ENCODE measurements around the gene RGPD6. TPM values are rescaled to one million over a fixed set of nuclear protein-coding genes. Genes with fewer than 3 reads are reported as not detected.
"Not testable (repeated sequence)": the region's sequence is repeated elsewhere in the genome, so short reads cannot be mapped to it uniquely, and the experiment has no call there.

RGPD6 gene
- total RNA-seq = 100 to 1,000 TPM; 127 to 183 TPM

- not testable (repeated sequence) for H3K4me1 ChIP-seq (ENCODE audit: control insufficient read depth in 1 of 2, low read depth in 2 of 2); H3K9me3 ChIP-seq; DNase-seq (ENCODE audit: low spot score); H3K27ac ChIP-seq; H3K36me3 ChIP-seq; H3K27me3 ChIP-seq (replicated peaks; ENCODE audit: insufficient read depth); H3K4me3 ChIP-seq
- ATAC-seq (ENCODE audit: insufficient number of reproducible peaks, low FRiP score, low read depth) = peak; percentile 98
These were observed at the start of gene RGPD6 for GRCh38 chr2:110576763-110577416. Gene RGPD6, minus strand, starts transcription at chr2:110577222. Its CDS starts 198 bp downstream, at chr2:110577024.

- H3K36me3 ChIP-seq; H3K27ac ChIP-seq; H3K27me3 ChIP-seq (replicated peaks; ENCODE audit: insufficient read depth); H3K4me3 ChIP-seq; H3K9me3 ChIP-seq; DNase-seq (ENCODE audit: low spot score); H3K4me1 ChIP-seq (ENCODE audit: control insufficient read depth in 1 of 2, low read depth in 2 of 2); ATAC-seq (ENCODE audit: insufficient number of reproducible peaks, low FRiP score, low read depth): not testable (repeated sequence)
These were observed 42.4 kb upstream of the RGPD6 start for GRCh38 chr2:110619326-110619939.

GRCh38 chr2:110613927-110614326 is 36.9 kb upstream of the RGPD6 start:
- ATAC-seq (ENCODE audit: insufficient number of reproducible peaks, low FRiP score, low read depth); H3K4me1 ChIP-seq (ENCODE audit: control insufficient read depth in 1 of 2, low read depth in 2 of 2); DNase-seq (ENCODE audit: low spot score); H3K27me3 ChIP-seq (replicated peaks; ENCODE audit: insufficient read depth); H3K27ac ChIP-seq; H3K4me3 ChIP-seq; H3K9me3 ChIP-seq; H3K36me3 ChIP-seq: not testable (repeated sequence)

GRCh38 chr2:110610613-110611250 is 33.7 kb upstream of the RGPD6 start:
- not testable (repeated sequence) for H3K4me3 ChIP-seq; H3K36me3 ChIP-seq; H3K4me1 ChIP-seq (ENCODE audit: control insufficient read depth in 1 of 2, low read depth in 2 of 2); DNase-seq (ENCODE audit: low spot score); H3K27me3 ChIP-seq (replicated peaks; ENCODE audit: insufficient read depth); ATAC-seq (ENCODE audit: insufficient number of reproducible peaks, low FRiP score, low read depth); H3K9me3 ChIP-seq; H3K27ac ChIP-seq

GRCh38 chr2:110609843-110610612 is 33.0 kb upstream of the RGPD6 start:
- not testable (repeated sequence) for H3K4me1 ChIP-seq (ENCODE audit: control insufficient read depth in 1 of 2, low read depth in 2 of 2); ATAC-seq (ENCODE audit: insufficient number of reproducible peaks, low FRiP score, low read depth); H3K27ac ChIP-seq; H3K9me3 ChIP-seq; DNase-seq (ENCODE audit: low spot score); H3K36me3 ChIP-seq; H3K27me3 ChIP-seq (replicated peaks; ENCODE audit: insufficient read depth)
- H3K4me3 ChIP-seq = peak overlapping the region; percentile 36

- H3K9me3 ChIP-seq; DNase-seq (ENCODE audit: low spot score); H3K36me3 ChIP-seq; ATAC-seq (ENCODE audit: insufficient number of reproducible peaks, low FRiP score, low read depth); H3K27me3 ChIP-seq (replicated peaks; ENCODE audit: insufficient read depth); H3K4me3 ChIP-seq; H3K27ac ChIP-seq; H3K4me1 ChIP-seq (ENCODE audit: control insufficient read depth in 1 of 2, low read depth in 2 of 2): not testable (repeated sequence)
These were observed 31.9 kb upstream of the RGPD6 start for GRCh38 chr2:110608788-110609502.

GRCh38 chr2:110605057-110605456 is 28.0 kb upstream of the RGPD6 start:
- DNase-seq (ENCODE audit: low spot score); H3K36me3 ChIP-seq; H3K27ac ChIP-seq; H3K27me3 ChIP-seq (replicated peaks; ENCODE audit: insufficient read depth); H3K4me1 ChIP-seq (ENCODE audit: control insufficient read depth in 1 of 2, low read depth in 2 of 2); H3K4me3 ChIP-seq; H3K9me3 ChIP-seq; ATAC-seq (ENCODE audit: insufficient number of reproducible peaks, low FRiP score, low read depth): not testable (repeated sequence)

- not testable (repeated sequence) for H3K27ac ChIP-seq
These were observed 27.0 kb upstream of the RGPD6 start for GRCh38 chr2:110603917-110604591.

GRCh38 chr2:110602139-110602538 is 25.1 kb upstream of the RGPD6 start:
- H3K27ac ChIP-seq; ATAC-seq (ENCODE audit: insufficient number of reproducible peaks, low FRiP score, low read depth); H3K4me3 ChIP-seq; H3K4me1 ChIP-seq (ENCODE audit: control insufficient read depth in 1 of 2, low read depth in 2 of 2); H3K27me3 ChIP-seq (replicated peaks; ENCODE audit: insufficient read depth); H3K36me3 ChIP-seq; H3K9me3 ChIP-seq; DNase-seq (ENCODE audit: low spot score): not testable (repeated sequence)

More at GRCh38 chr2:110603917-110604591, 27.0 kb upstream of the RGPD6 start:
- H3K4me3 ChIP-seq; ATAC-seq (ENCODE audit: insufficient number of reproducible peaks, low FRiP score, low read depth); H3K4me1 ChIP-seq (ENCODE audit: control insufficient read depth in 1 of 2, low read depth in 2 of 2); H3K9me3 ChIP-seq; DNase-seq (ENCODE audit: low spot score); H3K36me3 ChIP-seq; H3K27me3 ChIP-seq (replicated peaks; ENCODE audit: insufficient read depth): not testable (repeated sequence)

- H3K27me3 ChIP-seq (replicated peaks; ENCODE audit: insufficient read depth); H3K36me3 ChIP-seq; ATAC-seq (ENCODE audit: insufficient number of reproducible peaks, low FRiP score, low read depth); H3K4me1 ChIP-seq (ENCODE audit: control insufficient read depth in 1 of 2, low read depth in 2 of 2); H3K9me3 ChIP-seq; H3K4me3 ChIP-seq; H3K27ac ChIP-seq; DNase-seq (ENCODE audit: low spot score): not testable (repeated sequence)
These were observed 15.0 kb upstream of the RGPD6 start for GRCh38 chr2:110591973-110592372.

GRCh38 chr2:110589677-110590330 is 12.8 kb upstream of the RGPD6 start:
- not testable (repeated sequence) for ATAC-seq (ENCODE audit: insufficient number of reproducible peaks, low FRiP score, low read depth); H3K27ac ChIP-seq; H3K36me3 ChIP-seq; H3K4me3 ChIP-seq; DNase-seq (ENCODE audit: low spot score); H3K9me3 ChIP-seq; H3K4me1 ChIP-seq (ENCODE audit: control insufficient read depth in 1 of 2, low read depth in 2 of 2); H3K27me3 ChIP-seq (replicated peaks; ENCODE audit: insufficient read depth)
